Tibial artery (tissue), 4 donors: ENCODE results near the gene MYH7.

ENCODE experiments used
- DNase-seq, 2 donors: peaks; one replicate each; pipeline ENCODE4 v3.0.0-alpha.2; 2019
- H3K27ac ChIP-seq, 2 donors: fragments of 200-600 bp; sonication (generic) in 1 of 2; 1 replicate in 1 of 2; 2 replicates in 1 of 2; pipeline ENCODE4 v1.5.1; 2018 to 2019; ENCODE audit warnings: mild to moderate bottlenecking in 1 of 2
- H3K27me3 ChIP-seq, 2 donors: fragments of 200-600 bp; sonication (generic) in 1 of 2; one replicate each; pipeline versions ENCODE4 v1.5.1 to v1.6.0; 2016 to 2019
- H3K36me3 ChIP-seq, 3 donors: fragments of 200-600 bp; sonication (generic) in 2 of 3; one replicate each; pipeline ENCODE4 v1.5.1; 2016 to 2019; ENCODE audit warnings: mild to moderate bottlenecking in 2 of 3
- H3K4me1 ChIP-seq, 4 donors: fragments of 200-600 bp; sonication (generic) in 2 of 4; 1 replicate in 3 of 4; 2 replicates in 1 of 4; pipeline ENCODE4 v1.5.1; 2016 to 2019
- H3K4me3 ChIP-seq, 2 donors: fragments of 200-600 bp; sonication (generic) in 1 of 2; 1 replicate in 1 of 2; 2 replicates in 1 of 2; pipeline ENCODE4 v1.5.1; 2018 to 2019; ENCODE audit warnings: mild to moderate bottlenecking in 2 of 2
- H3K9me3 ChIP-seq, 3 donors: fragments of 200-600 bp; sonication (generic) in 1 of 3; one replicate each; pipeline ENCODE4 v1.5.1; 2016 to 2019
- CTCF ChIP-seq, 2 experiments: fragments of 200-600 bp in 1 of 2; fragments of 450-650 bp in 1 of 2; IDR thresholded peaks; one replicate each; pipeline ENCODE4 v1.5.1; 2017 to 2019; ENCODE audit warnings: antibody characterized with exemption in 2 of 2, mild to moderate bottlenecking in 1 of 2, moderate library complexity in 1 of 2
- intact Hi-C: fragments of 100-400 bp; cut with DNase I; formaldehyde crosslinking; loops from one replicate; pipeline ENCODE4 v1.15.0; 2023; ENCODE audit warnings: low total_unique reads

MYH7 gene

GRCh38 chr14:23478109-23478759 is 42.8 kb upstream of the MYH7 start:
- peaks cover 47 to 80% (median 51%) of the 10 kb centered on the region in 3 donors for H3K36me3 ChIP-seq
- H3K27me3 ChIP-seq, result no peaks in the 10 kb centered on the region
- intact Hi-C loops, result no loop called here
- no peak overlapping the region for H3K4me3 ChIP-seq
- H3K4me1 ChIP-seq, result no peaks in the 10 kb centered on the region
- DNase-seq, result peak in 1 of 2 donors; percentile 46
- no peaks in the 10 kb centered on the region for H3K9me3 ChIP-seq
- H3K27ac ChIP-seq, result no peak overlapping the region
- TF ChIP-seq CTCF (IDR thresholded peaks at IDR 0.05), result peak; percentile 59 to 79

GRCh38 chr14:23470947-23471346 is 35.5 kb upstream of the MYH7 start:
- H3K4me1 ChIP-seq, result peaks cover 0 to 8% (median 4%) of the 10 kb centered on the region in 4 donors
- H3K9me3 ChIP-seq, result no peaks in the 10 kb centered on the region
- no peak for TF ChIP-seq CTCF (IDR thresholded peaks at IDR 0.05)
- no peak overlapping the region for H3K27ac ChIP-seq
- intact Hi-C loops, result no loop called here
- H3K27me3 ChIP-seq, result no peaks in the 10 kb centered on the region
- no peak overlapping the region for H3K4me3 ChIP-seq
- H3K36me3 ChIP-seq, result peaks cover 41 to 51% (median 49%) of the 10 kb centered on the region in 3 donors
- no peak for DNase-seq

GRCh38 chr14:23469906-23470403 is 34.5 kb upstream of the MYH7 start:
- Histone ChIP-seq H3K4me1 (peaks cover 0 to 8% (median 4%) of the 10 kb centered on the region in 4 donors), H3K9me3 (no peaks in the 10 kb centered on the region), H3K27ac (peak overlapping the region; percentile 76 to 80), H3K27me3 (no peaks in the 10 kb centered on the region), H3K36me3 (peaks cover 31 to 41% (median 39%) of the 10 kb centered on the region in 3 donors), H3K4me3 (peak overlapping the region; percentile 76 to 79)
- intact Hi-C loops, result loop anchor here (5.0 to 10.0 kb wide), 2 partner anchors 145 to 962 kb away; partner anchors contain the start of gene PABPN1
- no peak for DNase-seq
- no peak for TF ChIP-seq CTCF (IDR thresholded peaks at IDR 0.05)

GRCh38 chr14:23469127-23469905 is 33.9 kb upstream of the MYH7 start, which contains the start of gene NGDN:
TSS of gene NGDN (plus strand) at chr14:23469703. CDS start at chr14:23469716, 13 bp downstream.
- TF ChIP-seq CTCF (IDR thresholded peaks at IDR 0.05), result peak; percentile 72 to 87
- intact Hi-C loops, result loop anchor here (5.0 to 10.0 kb wide), 2 partner anchors 145 to 963 kb away; partner anchors contain the start of gene PABPN1

GRCh38 chr14:23468704-23469126 is 33.3 kb upstream of the MYH7 start:
- Histone ChIP-seq H3K27me3 (no peaks in the 10 kb centered on the region), H3K4me3 (peak overlapping the region; percentile 46 to 76), H3K9me3 (no peaks in the 10 kb centered on the region), H3K36me3 (peaks cover 18 to 28% (median 26%) of the 10 kb centered on the region in 3 donors), H3K27ac (peak overlapping the region; percentile 51 to 83), H3K4me1 (peaks cover 0 to 8% (median 4%) of the 10 kb centered on the region in 4 donors)
- no peak for DNase-seq
- intact Hi-C loops, result loop anchor here (5.0 to 10.0 kb wide), 2 partner anchors 144 to 964 kb away; partner anchors contain the start of gene PABPN1
- no peak for TF ChIP-seq CTCF (IDR thresholded peaks at IDR 0.05)

More at GRCh38 chr14:23469127-23469905, 33.9 kb upstream of the MYH7 start, which contains the start of gene NGDN:
- Histone ChIP-seq H3K27me3 (no peaks in the 10 kb centered on the region), H3K4me3 (peak within 1 kb of the TSS; percentile 76 to 79), H3K4me1 (peaks cover 0 to 8% (median 4%) of the 10 kb centered on the region in 4 donors), H3K27ac (peak within 1 kb of the TSS; percentile 76 to 83), H3K36me3 (peaks cover 24 to 34% (median 32%) of the 10 kb centered on the region in 3 donors), H3K9me3 (no peaks in the 10 kb centered on the region)
- peak; percentile 96 for DNase-seq
